Chondrocyte (in vitro differentiated cells): ENCODE data around the gene CACNG3. TPM values are rescaled to one million over a fixed set of nuclear protein-coding genes. Genes with fewer than 3 reads are reported as not detected.

Experiments used
- DNase-seq: peaks from one replicate; pipeline ENCODE4 v3.0.0; 2021; ENCODE audit warnings: mixed read lengths, low spot score
- H3K27ac Mint-ChIP-seq: one replicate; pipeline ENCODE4 v1.8.0; 2021; ENCODE audit warnings: mild to moderate bottlenecking, moderate library complexity, mixed read lengths; ENCODE audit not compliant: unreplicated experiment
- H3K27me3 Mint-ChIP-seq: 2 replicates; pipeline ENCODE4 v1.8.0; 2021; ENCODE audit warnings: low read depth, mixed read lengths
- H3K36me3 Mint-ChIP-seq: 2 replicates; pipeline ENCODE4 v1.8.0; 2021; ENCODE audit warnings: low read depth, mixed read lengths
- H3K4me1 Mint-ChIP-seq: 2 replicates; pipeline ENCODE4 v1.8.0; 2021; ENCODE audit warnings: low read depth, mild to moderate bottlenecking, mixed read lengths
- H3K4me3 Mint-ChIP-seq: one replicate; pipeline ENCODE4 v1.8.0; 2021; ENCODE audit warnings: mild to moderate bottlenecking, moderate library complexity, mixed read lengths; ENCODE audit not compliant: unreplicated experiment
- H3K9me3 Mint-ChIP-seq: 2 replicates; pipeline ENCODE4 v1.8.0; 2021; ENCODE audit warnings: low read depth, mixed read lengths
- total RNA-seq: library from RNA; stranded (reverse); gene quantifications from 3 replicates; pipeline ENCODE4 v1.2.1, GENCODE V29; 2021
- TF ChIP-seq, protein P1 (sequence below): fragments of 200-600 bp; sonication (generic); IDR thresholded peaks from 2 replicates; pipeline ENCODE4 v1.5.0; 2021; ENCODE audit warnings: antibody characterized with exemption, mild to moderate bottlenecking, moderate library complexity

CACNG3 gene
- total RNA-seq, 1 donor from 2014 or later: not detected

DNA sequence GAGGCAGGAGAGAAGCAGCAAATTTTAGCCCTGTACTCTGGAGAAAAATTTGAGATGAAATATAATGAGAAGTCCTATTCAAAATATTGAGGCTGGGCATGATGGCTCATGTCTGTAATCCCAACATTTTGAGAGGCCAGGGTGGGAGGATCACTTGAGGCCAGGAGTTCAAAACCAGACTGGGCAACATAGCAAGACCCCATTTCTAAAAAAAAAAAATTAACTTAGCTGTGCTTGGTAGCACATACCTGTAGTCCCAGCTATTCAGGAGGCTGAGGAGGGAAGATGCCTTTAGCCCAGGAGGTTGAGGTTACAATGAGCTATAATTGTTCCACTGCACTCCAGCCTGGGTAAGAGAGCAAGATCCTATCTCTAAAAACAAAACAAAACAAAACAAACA is 103.4 kb downstream of the CACNG3 start:
- Mint-ChIP-seq H3K27ac (no peak overlapping the region), H3K4me3 (no peak overlapping the region), H3K27me3 (no peaks in the 10 kb centered on the region), H3K9me3 (peaks cover 8% of the 10 kb centered on the region), H3K4me1 (no peaks in the 10 kb centered on the region), H3K36me3 (no peaks in the 10 kb centered on the region)
- TF ChIP-seq, protein P1, sequence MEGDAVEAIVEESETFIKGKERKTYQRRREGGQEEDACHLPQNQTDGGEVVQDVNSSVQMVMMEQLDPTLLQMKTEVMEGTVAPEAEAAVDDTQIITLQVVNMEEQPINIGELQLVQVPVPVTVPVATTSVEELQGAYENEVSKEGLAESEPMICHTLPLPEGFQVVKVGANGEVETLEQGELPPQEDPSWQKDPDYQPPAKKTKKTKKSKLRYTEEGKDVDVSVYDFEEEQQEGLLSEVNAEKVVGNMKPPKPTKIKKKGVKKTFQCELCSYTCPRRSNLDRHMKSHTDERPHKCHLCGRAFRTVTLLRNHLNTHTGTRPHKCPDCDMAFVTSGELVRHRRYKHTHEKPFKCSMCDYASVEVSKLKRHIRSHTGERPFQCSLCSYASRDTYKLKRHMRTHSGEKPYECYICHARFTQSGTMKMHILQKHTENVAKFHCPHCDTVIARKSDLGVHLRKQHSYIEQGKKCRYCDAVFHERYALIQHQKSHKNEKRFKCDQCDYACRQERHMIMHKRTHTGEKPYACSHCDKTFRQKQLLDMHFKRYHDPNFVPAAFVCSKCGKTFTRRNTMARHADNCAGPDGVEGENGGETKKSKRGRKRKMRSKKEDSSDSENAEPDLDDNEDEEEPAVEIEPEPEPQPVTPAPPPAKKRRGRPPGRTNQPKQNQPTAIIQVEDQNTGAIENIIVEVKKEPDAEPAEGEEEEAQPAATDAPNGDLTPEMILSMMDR: no peak
- DNase-seq: no peak

DNA sequence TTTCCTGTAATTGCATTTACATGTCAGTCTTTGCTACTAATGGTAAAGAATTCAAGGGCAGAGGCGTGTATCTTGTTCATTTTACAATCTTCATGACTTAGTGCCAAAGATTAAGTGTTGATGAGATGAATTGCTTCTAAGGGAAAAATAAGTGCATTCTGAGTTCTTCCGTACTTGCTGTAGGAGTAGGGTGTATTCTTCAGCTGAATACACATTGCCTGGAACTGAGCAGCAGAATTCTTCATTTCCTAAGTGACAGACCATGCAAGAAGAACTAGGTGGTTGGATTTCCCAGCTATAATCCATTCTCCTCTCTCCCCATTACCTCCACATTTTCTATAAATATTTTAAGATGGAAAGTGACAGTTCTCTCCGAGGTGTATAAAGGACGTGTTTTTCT is 104.8 kb downstream of the CACNG3 start:
- Mint-ChIP-seq H3K9me3 (peaks cover 8% of the 10 kb centered on the region), H3K4me3 (no peak overlapping the region), H3K4me1 (no peaks in the 10 kb centered on the region), H3K27me3 (no peaks in the 10 kb centered on the region), H3K36me3 (no peaks in the 10 kb centered on the region), H3K27ac (no peak overlapping the region)
- TF ChIP-seq, protein P1: no peak
- no peak for DNase-seq

DNA sequence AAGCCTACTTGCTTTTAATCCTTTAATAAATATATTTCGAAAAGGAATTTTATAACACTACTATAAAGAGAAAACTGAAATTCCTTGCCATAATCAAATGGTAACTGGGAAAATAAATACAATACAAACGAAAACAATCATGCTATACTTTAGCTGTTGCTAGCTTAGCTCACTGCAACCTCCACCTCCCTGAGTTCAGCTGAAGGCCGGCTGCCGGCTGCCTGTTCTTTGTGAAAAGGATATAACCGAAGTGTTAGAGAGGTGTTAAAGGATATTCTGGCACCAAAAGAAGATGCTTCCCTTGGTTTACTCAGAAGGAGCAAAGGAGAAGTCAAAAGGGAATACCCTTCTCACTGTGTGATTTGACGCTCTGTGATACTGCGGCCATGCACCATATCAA is 108.5 kb downstream of the CACNG3 start:
- Mint-ChIP-seq H3K9me3 (peaks cover 12% of the 10 kb centered on the region), H3K27ac (no peak overlapping the region), H3K4me1 (no peaks in the 10 kb centered on the region), H3K36me3 (no peaks in the 10 kb centered on the region), H3K27me3 (no peaks in the 10 kb centered on the region), H3K4me3 (no peak overlapping the region)
- TF ChIP-seq, protein P1: no peak
- DNase-seq: no peak

DNA sequence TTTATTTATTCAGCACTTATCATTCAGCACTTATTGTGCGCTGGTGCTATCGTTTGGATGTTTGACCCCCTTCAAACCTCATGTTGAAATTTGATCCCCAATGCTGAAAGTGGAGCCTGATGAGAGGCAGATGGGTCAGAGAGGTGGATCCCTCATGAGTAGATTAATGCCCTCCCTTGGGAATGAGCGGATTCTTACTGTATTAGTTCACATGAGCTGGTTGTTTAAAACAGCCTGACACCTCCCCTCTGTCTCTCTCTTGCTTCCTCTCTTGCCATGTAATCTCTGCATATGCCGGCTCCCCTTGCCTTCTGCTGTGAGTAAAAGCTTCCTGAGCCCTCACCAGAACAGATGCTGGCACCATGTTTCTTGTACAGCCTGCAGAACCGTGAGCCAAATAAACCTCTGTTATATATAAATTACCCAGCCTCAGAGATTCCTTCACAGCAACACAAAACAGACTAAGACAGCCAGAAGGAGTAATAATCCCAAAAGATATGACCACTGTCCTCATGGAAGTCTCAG is 111.1 kb downstream of the CACNG3 start:
- Mint-ChIP-seq H3K4me3 (no peak overlapping the region), H3K9me3 (peaks cover 12% of the 10 kb centered on the region)

DNA sequence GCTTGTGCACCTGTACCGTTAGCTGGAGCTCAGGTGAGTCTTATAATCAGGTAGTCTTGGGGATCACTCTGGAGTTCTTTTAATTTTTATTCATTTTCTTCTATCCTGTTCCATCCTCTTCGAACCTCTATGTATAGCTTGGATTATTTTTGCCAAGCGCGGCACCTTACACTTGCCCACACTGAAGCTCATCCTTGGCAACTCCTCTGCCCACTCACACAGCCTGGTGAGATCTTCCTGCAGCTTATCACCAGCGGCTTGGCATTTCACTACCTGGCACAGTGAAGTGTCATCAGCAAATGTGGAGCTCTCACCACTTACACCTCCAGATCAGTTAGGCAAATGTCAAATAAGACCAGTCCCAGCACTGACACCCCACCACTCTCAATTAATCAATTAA is 116.7 kb downstream of the CACNG3 start:
- TF ChIP-seq, protein P1: no peak
- Mint-ChIP-seq H3K27ac (no peak overlapping the region), H3K4me3 (no peak overlapping the region), H3K27me3 (no peaks in the 10 kb centered on the region), H3K9me3 (peaks cover 25% of the 10 kb centered on the region), H3K4me1 (no peaks in the 10 kb centered on the region), H3K36me3 (no peaks in the 10 kb centered on the region)
- DNase-seq: no peak

More for the DNA sequence above, 111.1 kb downstream of the CACNG3 start:
- TF ChIP-seq, protein P1: no peak
- DNase-seq: no peak
- Mint-ChIP-seq H3K27me3 (no peaks in the 10 kb centered on the region), H3K27ac (no peak overlapping the region), H3K36me3 (no peaks in the 10 kb centered on the region), H3K4me1 (no peaks in the 10 kb centered on the region)
